ENCODE data around the gene UBFD1.
"Not testable (repeated sequence)": the region's sequence is repeated elsewhere in the genome, so short reads cannot be mapped to it uniquely, and the experiment has no call there.

The UBFD1 gene, protein sequence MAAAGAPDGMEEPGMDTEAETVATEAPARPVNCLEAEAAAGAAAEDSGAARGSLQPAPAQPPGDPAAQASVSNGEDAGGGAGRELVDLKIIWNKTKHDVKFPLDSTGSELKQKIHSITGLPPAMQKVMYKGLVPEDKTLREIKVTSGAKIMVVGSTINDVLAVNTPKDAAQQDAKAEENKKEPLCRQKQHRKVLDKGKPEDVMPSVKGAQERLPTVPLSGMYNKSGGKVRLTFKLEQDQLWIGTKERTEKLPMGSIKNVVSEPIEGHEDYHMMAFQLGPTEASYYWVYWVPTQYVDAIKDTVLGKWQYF

DNA sequence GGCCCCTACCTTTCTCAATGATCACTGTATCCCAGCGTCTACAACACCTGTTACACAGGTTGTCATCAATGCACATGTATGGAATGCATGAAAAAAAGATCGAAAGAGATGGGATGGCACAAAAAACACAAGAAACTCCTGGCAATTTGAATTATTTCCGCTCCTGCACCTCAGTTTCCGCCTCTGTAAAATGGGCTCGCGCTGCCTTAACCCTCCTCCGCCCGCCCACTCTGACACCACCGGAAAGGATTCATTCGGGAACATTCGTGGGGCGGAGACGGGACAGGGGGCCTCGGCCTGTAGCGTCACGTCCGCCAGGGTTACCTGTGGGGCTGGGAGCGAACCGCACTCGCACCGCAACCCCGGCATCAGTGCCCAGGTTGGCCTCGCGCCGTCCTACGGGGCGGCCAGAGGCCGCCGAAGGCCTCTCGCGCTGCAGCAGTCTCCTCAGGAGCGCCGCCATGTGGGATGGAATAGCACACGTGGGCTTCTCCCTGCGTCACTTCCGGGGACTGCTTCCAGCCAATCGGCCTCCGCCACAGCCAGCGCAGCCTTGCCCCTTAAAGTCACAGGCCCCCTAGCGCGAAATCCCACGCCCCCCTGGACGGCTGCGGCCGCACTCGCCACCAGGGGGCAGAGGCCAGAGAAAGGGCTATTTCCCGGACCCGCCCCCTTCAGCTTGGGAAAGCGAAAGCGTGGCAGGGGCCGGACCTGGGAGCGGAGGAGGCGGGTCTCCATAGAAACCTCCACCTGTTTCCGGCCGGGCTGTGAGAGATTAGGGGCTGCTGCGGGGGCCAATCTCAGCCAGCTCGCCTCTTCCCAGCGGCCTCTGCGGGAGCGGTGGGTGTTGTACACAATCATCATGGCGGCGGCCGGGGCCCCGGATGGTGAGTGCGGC is at the start of gene UBFD1, which contains the start of gene EARS2:
Gene UBFD1 (plus strand): TSS at position 847 of the 898 bp plus-strand sequence. CDS start 16 bp downstream, at position 863.
Gene EARS2 (minus strand): TSS at position 470 of the 898 bp plus-strand sequence. CDS start 7 bp downstream, at position 463.
- DNase-seq (ENCODE audit: low spot score), result peak; percentile 97

DNA sequence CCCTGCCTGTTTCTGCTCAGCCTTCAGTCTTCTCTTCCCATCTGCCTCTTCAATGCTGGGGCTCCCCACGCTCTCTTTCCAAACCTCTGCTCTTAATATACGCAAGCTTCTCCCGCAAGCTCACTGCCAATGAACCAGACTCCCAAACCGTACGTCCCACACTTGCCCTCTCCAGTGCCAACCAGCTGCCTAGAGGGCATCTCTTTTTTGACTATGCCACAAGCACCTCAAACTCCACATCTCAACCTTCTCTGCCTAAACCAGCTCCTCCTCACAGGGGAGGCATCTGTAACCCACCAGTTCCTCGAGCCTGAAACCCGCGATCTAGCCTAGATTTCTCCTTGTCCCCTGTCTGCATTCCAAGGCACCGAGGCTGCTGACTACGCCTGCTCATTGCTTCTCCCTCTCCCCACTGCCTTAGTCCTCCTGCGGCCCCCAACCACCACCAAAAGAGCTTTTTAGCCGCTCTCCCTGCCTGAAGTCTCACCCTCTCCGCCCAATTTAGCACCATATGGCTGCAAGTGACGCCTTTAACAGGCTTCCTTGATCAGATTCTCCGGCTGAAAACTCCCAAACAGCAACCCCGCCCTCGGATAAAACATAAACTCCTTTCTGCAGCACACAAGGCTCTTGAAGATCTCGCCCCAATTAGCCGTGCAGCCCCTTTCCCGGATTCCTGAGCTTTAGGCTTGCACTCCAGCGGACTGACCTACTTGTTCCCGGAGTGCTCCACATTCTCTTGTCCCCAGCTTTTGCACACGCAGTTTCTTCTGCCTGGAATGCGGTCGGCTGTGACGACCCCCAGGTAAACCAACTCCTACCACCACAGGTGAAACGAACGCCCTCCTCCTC is 48.7 kb upstream of the UBFD1 start:
- no peak for DNase-seq (ENCODE audit: low spot score)

DNA sequence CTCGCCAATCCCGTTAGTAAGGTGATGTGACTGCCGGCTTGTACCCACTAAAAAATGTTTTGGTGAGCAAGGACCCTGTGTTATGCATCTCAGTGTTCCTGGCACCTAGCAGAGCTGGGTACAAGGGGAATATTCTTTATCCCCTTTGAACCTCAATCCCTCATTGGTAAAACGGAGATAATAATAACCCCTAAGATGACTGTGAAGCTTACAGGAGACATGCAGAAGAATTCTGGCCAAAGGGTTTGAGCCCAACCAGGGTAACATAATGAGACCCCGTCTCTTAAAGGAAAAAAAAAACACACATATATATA is 48.1 kb upstream of the UBFD1 start:
- no peak for DNase-seq (ENCODE audit: low spot score)

DNA sequence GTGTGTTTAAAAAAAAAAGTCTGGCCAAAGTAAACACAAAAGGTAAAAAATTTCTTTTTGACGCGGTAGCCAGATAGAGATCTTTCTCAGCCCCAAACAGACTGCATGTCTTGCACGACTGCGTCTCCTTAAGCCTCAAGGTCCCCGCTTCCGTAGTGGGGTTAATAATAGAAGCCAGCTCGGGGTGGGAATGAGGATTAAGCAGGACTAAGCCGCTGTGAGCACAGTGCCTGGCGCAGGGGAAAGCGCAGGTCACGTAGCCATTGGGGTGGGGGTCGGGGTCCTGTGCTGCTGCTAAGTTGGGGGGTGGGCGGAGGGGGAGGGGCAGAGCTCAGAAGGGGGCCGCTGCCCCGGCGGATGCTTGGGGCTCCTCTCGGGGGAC is 47.8 kb upstream of the UBFD1 start:
- no peak for DNase-seq (ENCODE audit: low spot score)

DNA sequence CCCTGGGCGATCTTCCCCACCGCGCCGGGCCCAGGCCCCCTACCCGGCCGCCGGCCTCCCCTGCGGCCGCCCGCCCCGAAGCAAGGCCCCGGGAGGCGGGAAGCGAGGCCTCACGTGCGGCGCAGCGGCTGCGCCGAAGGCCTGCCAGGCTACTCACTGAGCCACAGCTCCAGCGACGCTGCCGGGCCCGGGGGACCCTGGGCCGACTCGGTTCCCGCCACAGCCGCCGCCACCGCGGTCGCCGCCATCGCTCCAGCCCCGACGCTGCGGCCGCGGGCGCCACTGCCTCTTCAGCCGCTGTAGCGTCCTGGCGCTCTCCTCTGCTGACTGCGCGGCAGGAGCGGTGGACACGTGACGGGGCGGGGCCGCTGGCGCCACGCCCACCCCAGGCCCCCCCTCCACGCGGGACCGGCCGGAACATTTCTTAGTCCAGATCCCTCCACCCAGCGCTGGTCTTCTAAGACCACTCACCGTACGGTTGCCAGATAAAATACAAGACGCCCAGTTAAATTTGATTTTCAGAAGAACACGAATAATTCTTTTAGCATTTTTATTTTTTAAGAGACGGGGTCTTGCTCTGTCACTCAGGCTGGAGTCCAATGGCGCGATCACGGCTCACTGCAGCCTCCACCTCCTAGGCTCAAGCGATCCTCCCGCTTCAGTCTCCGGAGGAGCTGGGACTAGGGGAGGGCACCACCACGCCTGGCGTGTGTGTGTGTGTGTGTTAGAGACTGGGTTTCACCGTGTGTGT is 47.2 kb upstream of the UBFD1 start, which contains the start of gene GGA2:
Gene GGA2 (minus strand): TSS at position 331 of the 751 bp plus-strand sequence. CDS start 83 bp downstream, at position 248.
- DNase-seq (ENCODE audit: low spot score), result peak; percentile 64

DNA sequence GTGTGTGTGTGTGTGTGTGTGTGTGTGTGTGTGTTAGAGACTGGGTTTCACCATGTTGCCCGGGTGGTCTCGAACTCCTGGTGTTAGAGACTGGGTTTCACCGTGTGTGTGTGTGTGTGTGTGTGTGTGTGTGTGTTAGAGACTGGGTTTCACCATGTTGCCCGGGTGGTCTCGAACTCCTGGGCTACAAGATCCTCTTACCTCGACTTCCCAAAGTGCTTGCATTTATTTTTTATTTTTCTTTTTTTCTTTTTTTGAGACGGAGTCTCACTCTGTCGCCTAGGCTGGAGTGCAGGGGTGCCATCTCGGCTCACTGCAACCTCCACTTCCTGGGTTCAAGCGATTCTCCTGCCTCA is 46.6 kb upstream of the UBFD1 start:
- not testable (repeated sequence) for DNase-seq (ENCODE audit: low spot score)

DNA sequence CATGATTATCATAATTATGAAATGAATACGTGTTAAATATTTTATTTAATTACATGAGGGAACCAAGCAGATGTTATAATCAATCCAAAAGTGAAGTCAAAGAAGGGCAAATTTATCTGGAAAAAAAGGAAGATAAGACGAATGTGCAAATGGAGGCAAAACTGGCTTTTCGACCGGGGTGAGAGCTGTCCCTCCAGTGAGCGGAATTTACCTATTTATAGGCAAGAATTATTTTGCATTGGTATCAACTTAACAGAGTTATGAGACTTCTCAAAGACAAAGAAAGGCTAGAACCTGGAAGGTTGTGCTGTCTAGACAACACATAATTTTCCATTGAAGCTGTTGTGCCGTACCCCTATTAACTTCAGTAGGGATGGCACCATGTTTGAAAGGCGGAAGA is 45.8 kb upstream of the UBFD1 start:
- DNase-seq (ENCODE audit: low spot score), result no peak

DNA sequence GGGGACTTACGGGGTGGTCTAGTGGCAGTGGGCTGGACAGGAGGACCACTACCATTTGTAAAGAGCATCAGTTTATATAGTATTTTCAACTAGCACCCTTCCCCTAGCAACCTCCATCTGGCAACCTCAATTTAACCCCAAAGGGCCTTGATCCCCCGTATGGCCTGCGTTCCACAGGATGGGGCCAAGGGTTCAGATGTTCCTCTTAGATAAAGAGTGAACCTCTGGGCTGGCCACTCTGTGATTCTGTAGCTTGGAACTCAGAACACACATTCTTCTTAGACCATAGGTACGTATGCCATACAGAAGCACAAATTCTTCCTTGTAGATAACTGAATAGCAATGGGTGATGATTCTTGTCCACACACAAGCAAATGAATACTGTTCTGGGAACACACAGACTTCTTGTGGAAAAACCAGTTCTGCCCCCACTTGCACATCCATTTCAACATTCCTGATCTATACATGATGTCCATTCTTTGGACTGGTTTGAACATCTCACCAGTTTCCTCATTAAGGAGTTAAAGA is 45.3 kb upstream of the UBFD1 start:
- DNase-seq (ENCODE audit: low spot score), result no peak

DNA sequence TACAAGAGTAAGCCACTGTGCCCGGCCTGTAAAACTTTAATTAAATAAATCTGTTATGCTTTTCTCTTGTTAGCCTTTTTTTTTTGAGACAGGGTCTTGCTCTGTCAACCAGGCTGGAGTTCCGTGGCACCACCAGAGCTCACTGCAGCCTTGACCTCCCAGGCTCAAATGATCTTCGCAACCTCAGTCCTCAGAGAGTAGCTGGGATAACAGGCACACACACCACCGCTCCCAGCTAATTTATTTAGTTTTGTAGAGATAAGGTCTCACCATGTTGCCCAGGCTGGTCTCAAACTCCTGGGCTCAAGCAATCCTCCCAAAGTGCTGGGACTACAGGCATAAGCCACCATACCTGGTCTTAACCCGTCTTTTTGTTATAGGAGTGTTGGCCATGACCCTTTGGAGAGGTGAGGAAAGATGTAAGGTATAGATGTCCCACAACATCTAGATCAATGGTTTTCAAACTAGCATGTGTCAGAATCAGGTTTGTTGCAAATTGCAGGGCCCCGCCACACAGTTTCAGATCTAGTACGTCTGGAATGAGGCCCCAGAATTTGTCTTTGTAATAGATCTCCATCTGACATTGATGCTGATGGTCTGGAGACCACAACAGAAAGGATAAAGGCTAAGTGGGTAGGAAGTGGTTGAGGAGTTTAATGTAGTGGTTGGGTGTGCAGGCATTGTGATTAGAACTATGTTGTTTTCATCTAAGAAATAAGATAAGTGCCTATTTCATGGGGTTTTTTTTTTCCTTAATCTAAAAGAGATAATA is 43.0 kb upstream of the UBFD1 start:
- DNase-seq (ENCODE audit: low spot score), result peak; percentile 25

DNA sequence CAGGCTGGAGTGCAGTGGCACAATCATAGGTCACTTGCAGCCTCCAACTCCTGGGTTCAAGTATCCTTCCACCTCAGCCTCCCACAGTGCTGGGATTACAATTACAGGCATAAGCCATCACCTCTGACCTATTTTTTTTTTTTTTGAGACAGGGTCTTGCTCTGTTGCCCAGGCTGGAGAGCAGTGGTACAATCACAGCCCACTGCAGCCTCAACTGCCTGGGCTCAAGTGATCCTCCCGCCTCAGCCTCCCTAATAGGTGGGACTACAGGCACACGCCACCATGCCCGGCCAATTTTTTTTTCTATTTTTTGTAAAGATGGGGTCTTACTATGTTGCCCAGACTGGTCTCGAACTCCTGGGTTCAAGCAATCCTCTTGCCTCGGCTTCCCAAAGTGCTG is 41.6 kb upstream of the UBFD1 start:
- DNase-seq (ENCODE audit: low spot score), result no peak

DNA sequence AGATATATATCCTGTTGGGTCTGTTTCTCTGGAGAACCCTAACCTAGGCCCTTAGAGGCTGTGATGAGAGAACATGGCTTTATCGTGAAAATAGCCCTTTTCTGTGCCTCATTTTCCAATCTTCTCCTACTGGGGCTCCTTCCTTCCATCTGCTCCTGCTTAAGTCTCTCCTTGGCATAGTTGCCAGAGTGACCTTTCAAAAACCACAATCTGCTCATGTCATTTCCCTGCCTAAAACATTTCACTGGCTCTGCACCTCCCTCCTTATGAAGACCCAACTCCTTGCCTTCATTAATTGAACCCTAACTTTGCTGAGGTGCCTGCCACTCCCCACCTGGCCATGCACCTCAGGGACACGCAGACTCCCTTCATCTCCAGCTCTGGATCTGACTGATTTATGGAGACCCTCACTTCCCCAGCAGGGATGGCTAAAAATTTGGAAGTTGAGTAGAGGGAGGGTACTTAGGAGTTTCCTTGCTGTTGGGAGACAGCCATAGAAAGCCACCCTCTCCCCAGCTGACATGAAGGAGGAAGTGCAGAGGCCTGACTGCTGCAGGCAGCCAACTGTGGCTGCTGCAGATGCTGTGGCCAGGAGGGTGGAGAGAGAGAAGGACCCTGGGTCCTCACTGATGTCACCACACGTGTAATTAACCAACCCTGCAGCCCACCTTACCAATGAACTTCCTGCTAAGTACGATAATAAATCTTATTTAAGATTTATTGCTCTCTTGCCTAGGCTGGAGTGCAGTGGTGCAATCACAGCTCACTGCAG is 41.0 kb upstream of the UBFD1 start:
- DNase-seq (ENCODE audit: low spot score), result no peak

DNA sequence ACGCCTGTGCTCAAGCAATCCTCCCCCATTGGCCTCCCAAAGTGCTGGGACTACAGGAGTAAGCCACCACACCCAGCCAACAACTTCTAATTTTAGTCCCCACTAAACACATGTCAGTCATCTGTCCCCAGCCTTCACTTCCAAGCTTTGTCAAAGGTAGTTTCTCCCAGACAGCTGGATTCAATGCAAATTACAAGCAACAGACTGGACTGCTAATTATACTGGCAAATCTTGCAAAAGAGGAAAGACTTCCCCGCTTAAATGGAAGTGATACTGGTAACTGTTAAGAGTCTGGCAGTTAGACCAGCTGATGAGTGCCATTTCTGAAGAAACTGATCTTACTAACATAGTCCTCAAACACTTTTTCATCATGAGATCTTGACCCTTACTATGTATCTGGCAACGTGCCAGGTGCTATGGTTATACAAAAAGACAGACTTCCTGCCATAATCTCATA is 39.1 kb upstream of the UBFD1 start:
- DNase-seq (ENCODE audit: low spot score), result no peak

DNA sequence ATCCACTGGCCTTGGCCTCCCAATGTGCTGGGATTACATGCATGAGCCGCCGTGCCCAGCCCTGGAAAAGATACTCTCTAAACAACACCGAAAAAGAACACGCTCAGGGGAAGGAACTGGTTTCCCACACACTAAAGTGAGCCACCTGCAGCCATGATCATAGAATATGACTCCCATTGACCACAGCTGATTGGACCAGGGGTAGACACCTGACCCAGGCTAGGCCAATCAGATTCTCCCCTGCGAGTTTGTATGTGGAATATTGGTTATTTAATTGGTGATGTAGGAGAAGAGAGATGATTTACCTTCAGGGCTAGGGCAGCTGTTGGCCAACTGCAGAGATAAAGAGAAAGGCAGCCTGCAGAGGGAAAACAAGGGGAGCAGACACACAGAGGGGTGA is 38.2 kb upstream of the UBFD1 start:
- DNase-seq (ENCODE audit: low spot score), result no peak

DNA sequence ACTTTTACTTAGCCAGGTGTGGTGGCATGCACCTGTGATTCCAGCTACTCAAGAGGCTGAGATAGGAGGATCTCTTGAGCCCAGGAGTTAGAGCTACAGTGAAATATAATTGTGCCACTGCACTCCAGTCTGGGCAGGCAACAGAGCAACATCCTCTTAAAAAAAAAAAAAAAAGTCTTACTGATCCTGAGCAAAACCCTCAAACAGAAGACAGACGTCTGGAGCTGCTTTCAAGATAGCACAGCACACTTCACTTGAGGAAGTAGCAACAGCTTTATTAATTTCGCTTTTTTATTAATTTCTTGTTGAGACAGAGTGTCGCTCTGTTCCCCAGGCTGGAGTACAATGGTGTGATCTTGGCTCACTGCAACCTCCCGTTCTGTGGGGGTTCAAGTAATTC is 37.0 kb upstream of the UBFD1 start:
- DNase-seq (ENCODE audit: low spot score), result no peak

DNA sequence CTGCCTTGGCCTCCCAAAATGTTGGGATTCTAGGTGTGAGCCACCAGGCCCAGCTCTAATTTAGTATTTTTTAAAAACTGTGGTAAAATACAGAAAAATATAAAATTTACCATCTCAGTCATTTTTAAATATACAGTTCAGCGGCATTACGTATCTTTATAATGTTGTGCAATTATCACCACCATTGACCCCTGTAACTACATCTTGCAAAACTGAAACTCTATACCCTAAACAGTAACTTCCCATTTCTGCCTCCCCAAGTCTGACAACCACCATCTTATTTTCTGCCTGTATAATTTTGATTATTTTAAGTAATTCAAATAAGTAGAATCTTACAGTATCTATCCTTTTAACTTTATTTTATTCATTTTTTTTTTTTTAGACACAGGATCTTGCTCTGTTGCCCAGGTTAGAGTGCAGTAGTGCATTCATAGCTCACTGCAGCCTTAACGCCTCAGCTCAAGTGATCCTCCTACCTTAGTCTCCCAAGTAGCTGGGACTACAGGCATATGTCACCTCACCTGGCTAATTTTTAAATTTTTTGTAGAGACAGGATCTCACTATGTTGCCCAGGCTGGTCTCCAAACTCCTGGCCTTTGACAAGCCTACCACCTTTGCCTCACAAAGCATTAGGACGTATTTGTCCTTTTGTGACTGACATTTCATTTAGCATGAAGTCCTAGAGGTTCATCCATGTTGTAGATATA is 36.3 kb upstream of the UBFD1 start:
- no peak for DNase-seq (ENCODE audit: low spot score)

DNA sequence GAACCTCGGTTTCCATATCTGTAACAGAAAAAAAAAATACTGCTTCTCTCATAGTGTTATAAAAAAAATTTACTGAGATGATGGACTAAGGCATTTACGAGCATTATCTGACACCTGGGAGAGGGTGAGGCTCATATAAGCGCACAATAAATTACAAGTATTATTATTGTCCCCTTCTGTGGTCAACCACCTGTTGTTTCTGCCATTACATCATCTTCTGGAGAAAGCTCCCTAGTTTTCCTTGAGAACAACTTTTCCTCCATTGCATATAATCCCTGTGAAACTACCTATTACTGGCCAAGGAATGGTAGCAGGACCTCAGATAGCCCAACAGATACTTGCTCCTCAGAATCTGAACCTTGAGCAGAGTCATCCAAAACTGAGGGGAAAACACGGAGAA is 35.6 kb upstream of the UBFD1 start:
- no peak for DNase-seq (ENCODE audit: low spot score)

DNA sequence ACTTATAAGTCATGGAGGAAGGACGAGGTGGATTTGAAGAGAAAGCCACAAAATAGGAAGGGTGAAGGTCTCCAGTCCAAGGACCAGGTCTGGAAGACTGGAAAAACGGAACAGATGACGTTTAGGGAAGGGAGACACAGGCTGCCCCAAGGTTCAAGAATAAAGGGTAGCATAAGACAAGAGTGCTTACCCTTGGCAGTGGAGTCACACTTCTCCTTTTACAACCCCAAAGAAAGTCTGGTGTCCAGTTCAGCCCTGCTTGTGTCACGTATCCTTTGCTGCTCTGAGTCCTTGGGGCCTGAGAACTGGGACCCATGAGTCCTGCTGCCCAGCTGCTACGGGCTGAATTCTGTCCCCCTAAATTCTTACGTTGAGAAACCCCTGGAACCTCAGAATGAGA is 34.2 kb upstream of the UBFD1 start:
- DNase-seq (ENCODE audit: low spot score), result no peak

DNA sequence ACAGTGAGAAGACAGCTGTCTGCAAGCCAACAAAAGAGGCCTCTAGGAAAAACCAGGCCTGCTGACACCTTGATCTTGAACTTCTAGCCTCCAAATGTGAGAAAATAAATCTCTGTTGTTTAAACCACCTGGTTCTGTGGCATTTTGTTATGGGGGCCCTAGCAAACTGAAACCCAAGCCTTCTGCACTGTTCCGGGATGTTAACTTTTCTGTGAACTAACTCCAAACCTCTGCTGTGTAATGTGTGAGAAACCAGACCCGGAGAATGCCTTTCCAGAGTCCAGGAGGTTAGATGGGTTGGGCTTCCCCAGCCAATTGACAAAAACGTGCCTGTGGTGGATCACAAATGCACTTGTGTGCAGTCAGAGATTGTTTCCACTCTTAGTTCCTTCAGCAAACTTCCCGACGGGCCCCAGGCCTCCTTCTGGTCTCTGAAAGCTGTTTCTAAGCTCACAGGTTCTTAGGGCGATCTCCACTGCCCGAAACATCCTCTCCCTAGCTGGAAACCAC is 33.6 kb upstream of the UBFD1 start:
- no peak for DNase-seq (ENCODE audit: low spot score)

DNA sequence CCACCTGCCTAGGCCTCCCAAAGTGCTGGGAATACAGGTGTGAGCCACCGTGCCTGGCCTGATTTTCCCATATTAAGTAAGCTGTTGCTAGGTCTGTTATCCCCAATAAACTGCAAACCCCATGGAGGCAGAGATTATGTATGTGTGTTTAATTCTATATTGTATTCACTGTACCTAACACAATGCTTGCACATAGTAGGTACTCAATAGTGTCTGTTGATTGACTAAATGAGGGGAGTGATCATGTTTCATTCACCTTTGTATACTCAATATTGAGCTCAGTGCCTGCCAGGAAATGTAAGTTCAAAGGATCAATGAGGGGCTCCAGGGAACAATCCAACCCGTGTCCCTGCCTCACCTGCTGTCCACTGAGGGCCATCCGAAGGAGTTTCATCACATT is 32.6 kb upstream of the UBFD1 start:
- DNase-seq (ENCODE audit: low spot score), result no peak
